IPS DF 19.7 (cell line): ENCODE measurements around the gene CACNA1G.

Experiments used
- DNase-seq: peaks from one replicate; pipeline ENCODE4 v3.0.0-alpha.2; 2013; ENCODE audit warnings: low read depth, low spot score

CACNA1G gene

DNA sequence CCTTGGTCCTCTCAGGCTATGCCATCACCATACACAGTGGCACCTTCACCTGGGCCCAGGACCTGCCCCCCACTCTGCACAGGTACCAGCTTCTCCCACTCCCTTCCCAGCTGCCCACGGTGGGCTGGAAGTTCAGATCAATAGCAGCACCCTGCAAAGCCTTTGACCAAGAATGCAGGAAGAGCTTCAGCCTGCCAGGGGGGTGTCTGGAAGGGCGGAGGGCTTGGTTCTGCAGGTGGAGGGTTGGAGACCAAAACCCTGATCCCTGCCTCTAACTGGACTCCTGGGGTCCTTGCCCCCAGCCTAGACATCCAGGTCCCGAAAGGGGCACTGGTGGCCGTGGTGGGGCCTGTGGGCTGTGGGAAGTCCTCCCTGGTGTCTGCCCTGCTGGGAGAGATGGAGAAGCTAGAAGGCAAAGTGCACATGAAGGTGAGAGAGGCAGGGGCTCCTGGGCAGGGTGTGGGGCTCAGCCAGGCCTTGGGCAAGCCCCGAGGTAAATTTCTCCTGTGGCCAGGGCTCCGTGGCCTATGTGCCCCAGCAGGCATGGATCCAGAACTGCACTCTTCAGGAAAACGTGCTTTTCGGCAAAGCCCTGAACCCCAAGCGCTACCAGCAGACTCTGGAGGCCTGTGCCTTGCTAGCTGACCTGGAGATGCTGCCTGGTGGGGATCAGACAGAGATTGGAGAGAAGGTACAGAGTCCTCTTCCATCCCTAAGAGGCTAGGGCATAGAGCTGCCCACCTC lies 108.5 kb downstream of the CACNA1G start:
- no peak for DNase-seq

DNA sequence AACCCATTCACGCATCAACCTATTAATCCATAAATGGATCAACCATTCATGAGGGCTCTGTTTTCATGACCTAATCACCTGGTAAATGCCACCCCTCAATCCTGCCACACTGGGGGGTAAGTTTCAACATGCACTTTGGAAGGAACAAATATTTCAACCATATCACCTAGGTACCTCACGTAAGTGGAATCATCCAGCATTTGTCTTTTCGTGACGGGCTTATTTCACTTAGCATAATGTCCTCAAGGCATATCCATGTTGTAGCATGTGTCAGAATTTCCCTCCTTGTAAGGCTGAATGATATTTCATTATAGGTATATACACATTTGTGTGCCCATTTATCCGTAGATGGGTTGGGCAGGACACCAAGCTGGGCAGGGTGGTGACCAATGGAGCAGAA lies 111.6 kb downstream of the CACNA1G start:
- DNase-seq, result no peak

DNA sequence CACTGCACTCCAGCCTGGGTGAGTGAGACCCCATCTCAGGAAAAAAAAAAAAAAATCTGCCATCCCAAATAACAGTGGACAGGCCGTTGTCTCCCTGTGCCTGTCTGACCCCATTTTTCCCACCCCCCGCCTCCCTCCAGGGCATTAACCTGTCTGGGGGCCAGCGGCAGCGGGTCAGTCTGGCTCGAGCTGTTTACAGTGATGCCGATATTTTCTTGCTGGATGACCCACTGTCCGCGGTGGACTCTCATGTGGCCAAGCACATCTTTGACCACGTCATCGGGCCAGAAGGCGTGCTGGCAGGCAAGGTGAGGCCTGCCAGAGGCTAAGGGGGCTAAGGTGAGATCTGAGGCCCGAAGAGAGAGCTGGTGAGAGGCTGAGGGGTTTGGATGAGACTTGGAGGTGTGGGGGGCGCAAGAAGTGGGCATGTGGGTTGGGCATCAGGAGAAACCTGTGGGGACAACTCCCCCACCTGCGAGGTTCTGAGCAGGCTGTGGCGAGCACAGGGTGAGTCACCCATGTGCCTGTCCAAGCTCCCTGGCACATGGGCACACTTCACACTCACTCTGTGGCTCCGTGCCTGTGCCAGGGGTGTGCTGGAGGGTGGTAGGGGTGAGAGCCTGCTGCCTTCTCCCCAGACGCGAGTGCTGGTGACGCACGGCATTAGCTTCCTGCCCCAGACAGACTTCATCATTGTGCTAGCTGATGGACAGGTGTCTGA lies 112.5 kb downstream of the CACNA1G start:
- DNase-seq, result no peak

DNA sequence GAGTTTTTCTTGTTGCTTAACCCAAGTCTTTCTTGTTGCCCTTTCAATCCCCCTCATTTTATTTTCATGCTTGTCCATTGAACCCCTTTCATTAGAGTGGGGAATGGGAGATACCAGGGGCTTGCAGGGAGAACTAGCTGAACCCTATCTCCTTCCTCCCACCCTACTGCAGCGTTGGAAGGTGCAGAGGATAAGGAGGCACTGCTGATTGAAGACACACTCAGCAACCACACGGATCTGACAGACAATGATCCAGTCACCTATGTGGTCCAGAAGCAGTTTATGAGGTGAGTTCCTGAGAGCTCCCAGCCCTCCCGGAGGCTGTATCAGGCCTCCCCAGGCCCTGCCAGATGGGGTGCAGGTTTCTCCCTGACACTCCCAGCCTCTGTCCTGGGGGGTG lies 114.7 kb downstream of the CACNA1G start:
- no peak for DNase-seq

DNA sequence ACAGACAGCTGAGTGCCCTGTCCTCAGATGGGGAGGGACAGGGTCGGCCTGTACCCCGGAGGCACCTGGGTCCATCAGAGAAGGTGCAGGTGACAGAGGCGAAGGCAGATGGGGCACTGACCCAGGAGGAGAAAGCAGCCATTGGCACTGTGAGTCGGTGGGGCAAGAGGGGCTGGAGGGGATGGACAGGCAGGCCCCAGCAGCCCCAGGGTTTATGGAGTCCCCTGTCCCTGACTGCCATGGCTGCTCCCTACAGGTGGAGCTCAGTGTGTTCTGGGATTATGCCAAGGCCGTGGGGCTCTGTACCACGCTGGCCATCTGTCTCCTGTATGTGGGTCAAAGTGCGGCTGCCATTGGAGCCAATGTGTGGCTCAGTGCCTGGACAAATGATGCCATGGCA lies 115.1 kb downstream of the CACNA1G start:
- no peak for DNase-seq

DNA sequence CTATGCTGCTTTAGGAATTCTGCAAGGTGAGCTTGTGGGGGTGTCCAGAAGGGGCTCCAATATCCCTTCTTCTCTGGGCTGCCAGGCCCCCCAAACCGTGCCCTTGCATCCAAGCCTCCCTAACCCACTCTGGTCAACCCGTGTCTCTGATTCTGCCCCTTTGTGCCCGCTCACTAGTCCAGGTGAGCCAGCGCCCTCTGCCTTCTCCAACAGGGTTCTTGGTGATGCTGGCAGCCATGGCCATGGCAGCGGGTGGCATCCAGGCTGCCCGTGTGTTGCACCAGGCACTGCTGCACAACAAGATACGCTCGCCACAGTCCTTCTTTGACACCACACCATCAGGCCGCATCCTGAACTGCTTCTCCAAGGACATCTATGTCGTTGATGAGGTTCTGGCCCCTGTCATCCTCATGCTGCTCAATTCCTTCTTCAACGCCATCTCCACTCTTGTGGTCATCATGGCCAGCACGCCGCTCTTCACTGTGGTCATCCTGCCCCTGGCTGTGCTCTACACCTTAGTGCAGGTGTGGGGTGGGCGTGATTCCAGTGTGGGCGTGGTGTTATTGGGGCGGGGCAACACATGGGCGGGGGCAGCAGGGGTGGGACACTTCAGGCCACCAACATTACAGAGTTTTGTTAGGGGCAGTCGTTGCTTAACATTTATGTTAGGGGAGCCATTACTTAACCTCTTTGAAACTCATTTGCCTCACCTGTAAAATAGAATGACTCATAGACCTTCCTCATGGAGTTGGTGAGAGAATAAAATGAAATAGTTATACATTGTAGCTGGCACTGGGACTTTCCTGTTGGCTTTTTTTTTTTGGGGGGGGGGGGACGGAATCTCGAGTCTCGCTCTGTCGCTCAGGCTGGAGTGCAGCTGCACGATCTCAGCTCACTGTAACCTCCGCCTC lies 115.8 kb downstream of the CACNA1G start:
- no peak for DNase-seq
